GM12878 (cell line): Measurements from ENCODE around the gene CASP6. TPM values are rescaled to one million over a fixed set of nuclear protein-coding genes. Genes with fewer than 3 reads are reported as not detected.

Experiments used
- ATAC-seq: fragments of 200-7000 bp; cut with Tn5 transposase; 3 replicates; pipeline ENCODE4 v1.9.1; 2020; ENCODE audit warnings: mild to moderate bottlenecking, moderate library complexity
- BruUV-seq: library from RNA; stranded (reverse); fragments of 400-500 nt; replicated peaks from 2 replicates; lab custom pipeline; 2021; lab: Mats Ljungman, UMichigan
- CTCF ChIA-PET: fragments of 300-600 bp; sonication (Branson Sonifier 250); formaldehyde crosslinking; extraction: SDS; loops from one replicate; lab custom pipeline; 2021; ENCODE audit warnings: inconsistent platforms; lab: Yijun Ruan, JAX
- POLR2A ChIA-PET: fragments of 350-600 bp; formaldehyde crosslinking; extraction: SDS; loops from one replicate; lab custom pipeline; 2021; ENCODE audit warnings: inconsistent platforms; lab: Charles Lee
- RAD21 ChIA-PET: fragments of 300-600 bp; sonication (Branson Sonifier 250); formaldehyde crosslinking; loops from one replicate; lab custom pipeline; 2023; ENCODE audit warnings: antibody characterized with exemption; ENCODE audit not compliant: unreplicated experiment; lab: Charles Lee
- SMC1A ChIA-PET: fragments of 300-600 bp; sonication (Branson Sonifier 250); formaldehyde crosslinking; loops from one replicate; lab custom pipeline; 2023; ENCODE audit not compliant: unreplicated experiment, uncharacterized antibody; lab: Charles Lee
- DNase-seq: peaks from one replicate; pipeline ENCODE4 v3.0.0-alpha.2; 2011; ENCODE audit warnings: low read depth, low spot score
- FAIRE-seq: peaks from 3 replicates; lab custom pipeline; 2011; peaks lifted over from hg19 to GRCh38; lab: Jason Lieb, UNC
- H2AFZ ChIP-seq: 2 replicates; pipeline ENCODE4 v1.6.0; 2011; ENCODE audit warnings: low read depth, low read length, control low read depth; ENCODE audit not compliant: control insufficient read depth
- H3K27ac ChIP-seq: 2 replicates; pipeline ENCODE4 v1.5.1; 2011; ENCODE audit warnings: control low read depth; ENCODE audit not compliant: control insufficient read depth, insufficient read depth
- H3K27me3 ChIP-seq, 2 experiments: replicated peaks in 1 of 2; 2 replicates each; pipeline versions ENCODE4 v1.6.0 to v1.6.1; 2011; ENCODE audit warnings: low read length in 1 of 2; ENCODE audit not compliant: control insufficient read depth in 2 of 2, insufficient read depth in 2 of 2
- H3K36me3 ChIP-seq, 2 experiments: 2 replicates each; pipeline ENCODE4 v1.5.1; 2011; ENCODE audit warnings: low read length in 1 of 2; ENCODE audit not compliant: control insufficient read depth in 2 of 2, insufficient read depth in 2 of 2
- H3K4me1 ChIP-seq: 2 replicates; pipeline ENCODE4 v1.6.1; 2011; ENCODE audit warnings: mild to moderate bottlenecking, low read length, moderate library complexity, mixed read lengths; ENCODE audit not compliant: control insufficient read depth, insufficient read depth
- H3K4me2 ChIP-seq: 2 replicates; pipeline ENCODE4 v1.6.0; 2011; ENCODE audit warnings: control low read depth; ENCODE audit not compliant: control insufficient read depth, insufficient read depth
- H3K4me3 ChIP-seq: fragments of 200-600 bp; sonication (generic); 2 replicates; pipeline ENCODE4 v1.5.1; 2016
- H3K79me2 ChIP-seq: 2 replicates; pipeline ENCODE4 v1.6.0; 2011; ENCODE audit warnings: low read length; ENCODE audit not compliant: control insufficient read depth, insufficient read depth
- H3K9ac ChIP-seq: 2 replicates; pipeline ENCODE4 v1.8.0; 2011; ENCODE audit warnings: low read length, control low read depth, mixed read lengths; ENCODE audit not compliant: control insufficient read depth, insufficient read depth
- H3K9me3 ChIP-seq: replicated peaks from 3 replicates; pipeline ENCODE4 v1.5.1; 2011; ENCODE audit warnings: mild to moderate bottlenecking, low read length; ENCODE audit not compliant: control insufficient read depth, insufficient read depth
- H4K20me1 ChIP-seq: 2 replicates; pipeline ENCODE4 v1.6.0; 2011; ENCODE audit not compliant: control insufficient read depth, insufficient read depth
- BMI1 ChIP-seq: fragments of 450-650 bp; IDR thresholded peaks from 2 replicates; pipeline ENCODE4 v1.6.1; 2016; ENCODE audit warnings: mild to moderate bottlenecking, moderate library complexity, borderline replicate concordance
- IKZF1 ChIP-seq: fragments of 450-650 bp; conservative IDR thresholded peaks from 2 replicates; pipeline ENCODE4 v1.6.1; 2017; ENCODE audit warnings: antibody characterized with exemption, mild to moderate bottlenecking
- IKZF2 ChIP-seq, 2 experiments: fragments of 450-650 bp; IDR thresholded peaks; 2 replicates each; pipeline ENCODE4 v1.6.1; 2017; ENCODE audit warnings: mild to moderate bottlenecking in 2 of 2, moderate library complexity in 2 of 2
- MTA2 ChIP-seq: fragments of 450-650 bp; IDR thresholded peaks from 2 replicates; pipeline ENCODE4 v1.6.1; 2016; ENCODE audit warnings: low read depth, mild to moderate bottlenecking, moderate library complexity
- SMC3 ChIP-seq: IDR thresholded peaks from 2 replicates; pipeline ENCODE4 v1.6.1; 2011; ENCODE audit warnings: low read length, improper control_type of control experiment, borderline replicate concordance
- YY1 ChIP-seq: IDR thresholded peaks from 2 replicates; pipeline ENCODE4 v1.6.1; 2011; ENCODE audit warnings: low read depth, mild to moderate bottlenecking, low read length
- ZNF207 ChIP-seq: fragments of 450-650 bp; IDR thresholded peaks from 2 replicates; pipeline ENCODE4 v1.6.1; 2014; ENCODE audit warnings: antibody characterized with exemption, mild to moderate bottlenecking, borderline replicate concordance
- ZSCAN29 ChIP-seq: fragments of 450-650 bp; IDR thresholded peaks from 2 replicates; pipeline ENCODE4 v1.6.1; 2017; ENCODE audit warnings: mild to moderate bottlenecking, moderate library complexity
- WGBS: methylation state at CpG from one replicate; pipeline ENCODE4 v1.1.6; 2016; ENCODE audit warnings: low lambda C conversion rate; ENCODE audit not compliant: insufficient replicate concordance, insufficient coverage; ENCODE audit errors: missing lambda C conversion rate; 5-methylcytosine and 5-hydroxymethylcytosine counted together
- in situ Hi-C: fragments of 300-500 bp; cut with MboI; formaldehyde crosslinking; loops from 9 replicates; pipeline ENCODE4 v1.14.3; 2018; ENCODE audit warnings: mixed read lengths
- intact Hi-C: fragments of 100-400 bp; cut with micrococcal nuclease; formaldehyde crosslinking; loops from one replicate; pipeline ENCODE4 v1.14.2; 2022; ENCODE audit not compliant: unreplicated experiment
- polyA plus RNA-seq, 11 experiments: library from polyadenylated mRNA; depleted of rRNA in 4 of 11; unstranded in 6 of 11; stranded (reverse) in 5 of 11; fragments of >200 nt; fragmentation: Nextera tagmentation in 4 of 11; fragmentation: Illumina TruSeq in 1 of 11; extraction: Ambion mirVana in 4 of 11; extraction: Trizol in 1 of 11; gene quantifications; 1 replicate in 1 of 11; 2 replicates in 10 of 11; pipeline versions ENCODE4 v1.2.1 to v1.2.3, GENCODE V29; 2011 to 2016; ENCODE audit warnings: inconsistent platforms in 2 of 11, missing spikeins in 2 of 11, low read depth in 1 of 11
- total RNA-seq, 4 experiments: library from RNA; depleted of rRNA in 3 of 4; stranded (reverse); fragments of >200 nt in 3 of 4; fragmentation: Illumina TruSeq in 1 of 4; extraction: Trizol in 1 of 4; gene quantifications; 2 replicates each; pipeline versions ENCODE4 v1.2.1 to v1.2.3, GENCODE V29; 2013 to 2021

CASP6 gene
- total and polyA plus RNA-seq, 10 of the 15 experiments (the other 5 are each of a cell fraction or from before 2014, with no cell fraction given): 20.0 to 66.8 (median 30.8) TPM

DNA sequence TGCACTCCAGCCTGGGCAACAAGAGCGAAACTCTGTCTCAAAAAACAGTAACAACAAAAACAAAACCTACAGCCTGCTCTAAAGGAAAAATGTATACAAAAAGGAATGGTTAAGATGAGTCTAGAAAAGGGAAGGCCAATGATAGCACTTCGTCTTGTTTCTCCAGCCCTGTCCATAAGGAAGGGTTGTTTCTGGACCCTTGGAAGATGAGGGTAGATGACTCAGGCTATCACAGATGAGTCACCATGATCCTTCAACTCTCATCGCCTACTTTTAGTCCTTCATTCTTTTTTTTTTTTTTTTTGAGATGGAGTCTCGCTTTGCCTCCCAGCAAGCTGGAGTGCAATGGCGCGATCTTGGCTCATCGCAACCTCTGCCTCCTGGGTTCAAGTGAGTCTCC, 17.8 kb upstream of the CASP6 start (continued):
- TF ChIP-seq BMI1 (no peak), IKZF1 (no peak)

DNA sequence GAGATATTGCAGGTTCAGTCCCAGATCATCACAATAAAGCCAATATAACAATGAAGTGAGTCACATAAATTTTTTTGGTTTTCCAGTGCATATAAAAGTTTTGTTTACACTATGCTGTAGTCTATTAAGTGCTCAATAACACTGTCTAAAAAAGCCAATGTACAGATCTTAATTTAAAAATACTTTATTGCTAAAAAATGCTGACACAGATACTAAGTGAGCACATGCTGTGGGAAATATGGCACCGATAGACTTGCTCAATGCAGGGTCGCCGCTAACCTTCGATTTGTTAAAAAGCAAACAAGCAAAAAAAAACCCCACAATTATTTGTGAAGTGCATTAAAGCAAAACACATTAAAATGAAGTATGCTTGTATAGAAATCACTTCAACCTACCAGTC, 16.4 kb upstream of the CASP6 start:
- ATAC-seq (no peak), DNase-seq (no peak), FAIRE-seq (no peak)
- Histone ChIP-seq H3K9me3 (peaks cover 3% of the 10 kb centered on the region; the same call in 1 of the 3 replicates), H3K9ac (no peak overlapping the region), H3K4me3 (no peak overlapping the region), H3K36me3 (peaks cover 0 to 5% of the 10 kb centered on the region in 2 experiments; a peak in 1 of 4 replicates), H3K4me1 (no peaks in the 10 kb centered on the region; the same call in 1 of the 2 replicates), H2AFZ (no peak overlapping the region), H4K20me1 (no peaks in the 10 kb centered on the region), H3K27me3 (no peaks in the 10 kb centered on the region), H3K27ac (no peak overlapping the region), H3K79me2 (no peaks in the 10 kb centered on the region; the same call in 1 of the 2 replicates), H3K4me2 (no peak overlapping the region)
- in situ Hi-C loops (no loop called here), intact Hi-C loops (no loop called here)
- no peak for TF ChIP-seq MTA2
- no peak for TF ChIP-seq IKZF2 (IDR thresholded peaks at IDR 0.05)
- no peak for TF ChIP-seq ZSCAN29
- no peak for TF ChIP-seq SMC3
- TF ChIP-seq YY1: no peak
- no peak for TF ChIP-seq ZNF207
- over 99% methylated on average over 4 of the region's 4 CpGs for WGBS
- RAD21 ChIA-PET: no interaction called here
- POLR2A ChIA-PET: no interaction called here
- BruUV-seq: no TSS peak
- SMC1A ChIA-PET: no interaction called here
- CTCF ChIA-PET: no interaction called here
